ENCODE results near the gene B4GALT4.

The B4GALT4 gene

DNA sequence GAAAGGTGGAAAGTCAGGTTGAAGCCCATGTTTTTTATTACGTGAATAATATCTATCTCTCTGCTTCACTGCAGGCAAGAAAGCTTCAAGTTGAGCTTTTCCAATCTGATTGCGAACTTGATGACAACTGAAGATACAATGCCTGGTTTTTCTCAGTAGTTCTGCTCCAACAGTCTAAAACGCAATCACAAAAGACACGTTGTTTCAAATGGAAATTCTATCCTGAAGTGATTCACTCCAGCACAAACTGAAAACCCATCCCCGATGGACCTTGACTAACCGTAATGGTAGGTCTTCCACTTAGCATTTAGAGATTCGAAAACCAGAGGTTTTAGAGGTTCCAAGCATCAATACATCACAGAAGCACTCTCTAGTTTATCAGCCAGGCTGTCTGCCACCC lies 10.6 kb downstream of the B4GALT4 start:
- in situ Hi-C loops (cut with HindIII; ENCODE audit: low pct_unique_long_range_greater_than_20kb, low sequenced_read_pairs): no loop called here
- no peak for TF ChIP-seq JUND (IDR thresholded peaks at IDR 0.05; ENCODE audit: low read depth)
- DNase-seq (ENCODE audit: low read depth in 1 of 2, low spot score in 1 of 2): no peak

DNA sequence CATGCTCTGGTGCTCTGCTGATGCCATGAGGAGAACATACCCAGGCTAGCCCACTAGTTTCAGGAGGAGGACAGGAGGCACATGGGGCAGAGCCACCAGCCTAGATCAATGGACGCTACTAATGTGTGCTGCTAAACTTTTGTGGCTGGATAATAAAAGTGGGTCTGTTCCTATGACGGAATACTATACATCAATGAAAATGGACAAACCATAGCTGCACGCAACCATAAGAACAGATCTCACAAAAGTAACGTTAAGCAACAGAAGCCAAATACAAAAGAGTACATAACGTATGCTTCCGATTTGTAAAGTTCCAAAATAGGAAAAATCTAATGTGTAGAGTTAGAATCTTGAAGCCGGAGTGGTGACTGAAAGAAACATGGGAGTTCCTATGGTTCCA lies 11.5 kb downstream of the B4GALT4 start:
- no peak for DNase-seq (ENCODE audit: low read depth in 1 of 2, low spot score in 1 of 2)
- no peak for TF ChIP-seq JUND (IDR thresholded peaks at IDR 0.05; ENCODE audit: low read depth)
- in situ Hi-C loops (cut with HindIII; ENCODE audit: low pct_unique_long_range_greater_than_20kb, low sequenced_read_pairs): no loop called here

DNA sequence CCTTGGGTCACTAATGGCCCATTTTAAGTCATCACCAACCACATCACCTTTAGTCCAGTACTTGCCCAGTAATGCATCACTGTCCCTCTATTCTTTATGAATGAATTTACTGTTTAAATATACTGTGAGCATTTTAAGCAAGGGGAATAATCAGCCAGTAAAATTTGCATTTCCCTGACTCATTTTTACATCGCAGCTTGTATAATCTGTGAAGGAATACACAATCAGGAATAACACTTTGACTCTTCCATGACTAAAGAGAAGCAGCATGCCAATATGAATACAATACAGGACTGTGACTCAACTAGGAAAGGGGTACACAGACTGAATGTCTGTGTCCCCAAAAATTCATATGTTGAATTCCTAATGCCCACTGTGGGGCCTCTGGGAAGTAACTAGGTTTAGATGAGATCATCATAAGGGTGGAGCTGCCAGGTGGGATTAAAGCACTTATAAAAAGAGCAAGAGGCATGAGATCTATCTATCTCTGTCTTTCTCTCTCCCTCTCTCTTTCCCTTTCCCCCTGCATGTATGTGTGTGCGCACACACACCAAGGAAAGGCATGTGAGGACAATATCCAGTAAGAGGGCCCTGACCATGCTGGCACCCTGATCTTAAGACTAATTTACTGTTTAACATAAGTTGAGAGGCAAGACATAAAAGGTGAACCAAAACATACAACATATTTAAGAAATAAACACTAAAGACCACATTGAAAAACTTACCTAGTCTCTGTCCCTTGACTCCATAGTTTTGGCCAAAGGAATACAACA lies 12.1 kb downstream of the B4GALT4 start:
- no peak for DNase-seq (ENCODE audit: low read depth in 1 of 2, low spot score in 1 of 2)
- no peak for TF ChIP-seq JUND (IDR thresholded peaks at IDR 0.05; ENCODE audit: low read depth)
- in situ Hi-C loops (cut with HindIII; ENCODE audit: low pct_unique_long_range_greater_than_20kb, low sequenced_read_pairs): no loop called here

DNA sequence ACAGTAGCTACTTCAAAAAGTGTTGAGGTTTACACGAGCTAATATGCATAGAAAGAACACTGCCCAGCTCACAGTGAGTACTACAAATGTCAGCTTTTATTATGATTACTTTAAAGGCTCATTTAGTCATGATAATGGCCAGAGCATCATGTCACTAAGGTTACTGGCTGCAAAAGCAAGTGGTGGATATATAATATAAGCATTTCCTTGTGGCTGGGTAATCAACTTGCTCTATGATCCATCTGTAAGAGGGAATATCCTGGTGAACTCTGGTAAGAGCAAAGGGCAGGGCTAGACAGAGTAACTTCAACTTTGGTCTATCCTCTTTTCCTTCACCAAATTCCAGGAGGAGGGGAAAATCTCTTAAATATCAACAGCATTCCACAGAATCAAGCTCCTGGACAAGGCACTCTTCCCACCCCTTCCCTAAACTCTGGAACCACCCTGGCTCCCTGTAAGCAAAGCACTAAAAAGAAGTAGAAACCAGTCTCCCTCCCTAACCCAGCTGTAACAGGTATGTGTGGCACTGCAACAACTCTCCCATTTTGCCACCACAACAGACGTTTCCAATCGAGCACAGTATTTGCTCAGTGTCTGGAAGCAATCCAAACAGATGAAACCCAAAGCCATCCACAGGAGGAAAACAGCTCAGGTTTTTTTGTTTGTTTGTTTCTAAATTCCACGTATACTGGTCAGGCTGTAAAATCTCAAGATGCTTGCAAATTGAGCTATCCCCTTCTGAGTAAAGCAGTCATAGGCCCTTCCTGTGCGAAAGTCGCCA lies 13.4 kb downstream of the B4GALT4 start:
- in situ Hi-C loops (cut with HindIII; ENCODE audit: low pct_unique_long_range_greater_than_20kb, low sequenced_read_pairs): no loop called here
- no peak for TF ChIP-seq JUND (IDR thresholded peaks at IDR 0.05; ENCODE audit: low read depth)
- DNase-seq (ENCODE audit: low read depth in 1 of 2, low spot score in 1 of 2): no peak

DNA sequence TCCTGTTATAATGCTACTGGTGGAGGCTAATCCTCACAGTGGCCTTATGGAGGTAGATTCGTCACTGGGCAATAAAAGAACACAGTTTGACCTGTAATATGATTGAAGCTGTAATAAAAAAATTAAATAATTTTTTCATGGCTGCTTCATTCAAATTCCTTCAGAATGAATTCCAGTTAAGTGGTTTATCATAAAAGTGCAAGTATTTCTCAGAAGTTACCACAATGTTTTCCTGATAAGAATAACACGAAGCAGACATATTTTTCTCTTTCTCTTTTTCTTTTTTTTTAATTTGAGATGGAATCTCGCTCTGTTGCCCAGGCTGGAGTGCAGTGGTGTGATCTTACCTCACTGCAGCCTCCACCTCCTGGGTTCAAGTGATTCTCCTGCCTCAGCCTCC lies 15.6 kb downstream of the B4GALT4 start:
- no peak for TF ChIP-seq JUND (IDR thresholded peaks at IDR 0.05; ENCODE audit: low read depth)
- in situ Hi-C loops (cut with HindIII; ENCODE audit: low pct_unique_long_range_greater_than_20kb, low sequenced_read_pairs): no loop called here
- DNase-seq (ENCODE audit: low read depth in 1 of 2, low spot score in 1 of 2): no peak

DNA sequence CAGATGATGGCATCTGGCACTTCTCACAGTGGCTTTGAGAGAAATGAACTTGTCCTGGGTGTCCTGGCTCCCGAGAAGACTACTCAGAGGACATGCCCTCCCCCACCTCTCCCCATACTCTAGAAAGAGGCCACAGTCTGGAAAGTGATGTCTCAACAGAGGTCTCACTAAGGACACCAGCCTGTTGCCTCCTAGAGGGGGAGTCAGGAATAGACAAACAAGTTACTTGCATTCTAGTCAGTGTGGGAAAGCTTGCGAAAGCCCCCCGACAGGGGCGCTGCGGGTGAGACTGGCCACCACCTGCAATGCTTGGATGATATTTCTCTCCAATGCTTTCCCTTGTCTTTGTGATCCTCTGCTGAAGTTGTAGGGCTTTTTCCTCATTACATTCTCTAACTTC lies 17.2 kb downstream of the B4GALT4 start:
- in situ Hi-C loops (cut with HindIII; ENCODE audit: low pct_unique_long_range_greater_than_20kb, low sequenced_read_pairs): no loop called here
- no peak for TF ChIP-seq JUND (IDR thresholded peaks at IDR 0.05; ENCODE audit: low read depth)
- DNase-seq (ENCODE audit: low read depth in 1 of 2, low spot score in 1 of 2): no peak

DNA sequence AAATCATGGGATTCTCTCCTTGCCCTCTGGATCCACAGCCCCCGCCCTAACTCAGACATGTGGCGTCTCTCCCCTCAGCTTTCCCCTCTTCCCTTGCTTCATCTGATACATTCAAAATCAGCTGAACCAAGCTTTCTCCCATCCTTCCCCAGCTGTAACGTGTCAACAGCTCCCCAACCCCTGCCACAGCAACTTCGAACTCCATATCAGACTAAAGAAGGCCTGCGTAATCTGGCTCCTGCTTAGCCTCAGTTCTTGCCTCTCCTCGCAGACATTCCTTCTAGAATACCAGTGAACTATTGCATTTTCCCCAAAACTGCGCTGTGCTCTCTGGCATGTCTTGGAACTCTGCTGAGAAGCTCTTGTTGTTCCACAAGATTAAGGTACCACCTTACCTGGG lies 18.3 kb downstream of the B4GALT4 start:
- in situ Hi-C loops (cut with HindIII; ENCODE audit: low pct_unique_long_range_greater_than_20kb, low sequenced_read_pairs): no loop called here
- no peak for TF ChIP-seq JUND (IDR thresholded peaks at IDR 0.05; ENCODE audit: low read depth)
- DNase-seq (ENCODE audit: low read depth in 1 of 2, low spot score in 1 of 2): no peak

DNA sequence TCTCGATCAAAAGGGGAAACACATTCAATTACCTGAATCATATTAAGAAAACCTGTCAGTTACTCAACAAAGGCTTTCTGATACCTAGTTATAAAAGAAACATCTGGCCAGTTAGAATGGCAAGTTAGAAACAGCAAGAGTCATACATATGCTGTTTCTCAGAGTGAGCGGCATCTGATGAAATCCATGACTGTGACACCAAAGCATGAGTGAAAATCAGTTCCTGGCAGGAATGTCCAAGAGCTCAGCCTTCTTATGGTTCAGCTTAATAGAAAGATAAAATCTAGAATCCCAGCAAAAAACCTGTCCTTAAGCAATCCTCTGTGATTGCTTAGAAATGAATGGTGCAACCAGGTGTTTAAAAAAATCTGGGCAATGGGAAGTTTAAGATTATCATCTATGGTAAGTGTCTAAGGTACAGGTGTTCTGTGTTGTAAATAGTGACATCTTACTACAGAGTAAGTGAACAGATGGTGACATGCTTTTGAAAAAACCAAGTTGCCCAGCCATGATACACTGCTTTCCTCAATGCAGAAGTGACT lies 18.8 kb downstream of the B4GALT4 start:
- TF ChIP-seq JUND (IDR thresholded peaks at IDR 0.05; ENCODE audit: low read depth): no peak
- no peak for DNase-seq (ENCODE audit: low read depth in 1 of 2, low spot score in 1 of 2)
- in situ Hi-C loops (cut with HindIII; ENCODE audit: low pct_unique_long_range_greater_than_20kb, low sequenced_read_pairs): no loop called here

DNA sequence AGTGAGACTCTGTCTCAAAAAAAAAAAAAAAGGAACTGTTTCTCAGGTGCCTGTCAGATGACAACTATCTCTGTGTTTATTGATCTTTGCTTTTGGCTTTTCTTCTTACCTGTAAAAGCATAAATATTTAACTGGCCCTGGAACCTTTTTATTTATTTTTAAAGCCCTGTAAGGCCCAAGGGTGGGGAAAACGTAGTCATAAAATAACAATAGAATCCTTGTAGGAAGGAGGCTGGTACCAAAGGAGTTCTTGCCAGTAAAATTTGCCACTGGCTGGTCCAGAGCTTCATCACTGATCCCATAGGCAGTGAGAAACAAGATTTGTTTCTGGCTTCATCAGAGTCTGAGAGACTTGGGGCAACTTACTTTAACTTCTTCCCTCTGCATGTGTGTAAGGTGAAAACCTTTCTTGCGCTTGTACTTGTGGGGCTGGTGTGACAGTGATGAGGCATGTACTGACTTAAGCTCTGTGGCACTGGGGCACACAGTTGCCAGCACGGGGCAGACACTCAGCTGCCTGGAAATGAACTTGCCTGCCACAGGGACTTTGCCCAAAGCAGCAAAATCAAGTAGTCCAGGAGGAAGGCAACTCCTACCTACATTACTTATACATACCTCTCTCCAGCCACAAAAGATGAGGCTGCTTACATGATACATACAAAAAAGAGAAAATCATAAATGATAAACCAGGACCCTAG lies 19.6 kb downstream of the B4GALT4 start:
- DNase-seq (ENCODE audit: low read depth in 1 of 2, low spot score in 1 of 2): no peak
- in situ Hi-C loops (cut with HindIII; ENCODE audit: low pct_unique_long_range_greater_than_20kb, low sequenced_read_pairs): no loop called here
- TF ChIP-seq JUND (IDR thresholded peaks at IDR 0.05; ENCODE audit: low read depth): no peak

DNA sequence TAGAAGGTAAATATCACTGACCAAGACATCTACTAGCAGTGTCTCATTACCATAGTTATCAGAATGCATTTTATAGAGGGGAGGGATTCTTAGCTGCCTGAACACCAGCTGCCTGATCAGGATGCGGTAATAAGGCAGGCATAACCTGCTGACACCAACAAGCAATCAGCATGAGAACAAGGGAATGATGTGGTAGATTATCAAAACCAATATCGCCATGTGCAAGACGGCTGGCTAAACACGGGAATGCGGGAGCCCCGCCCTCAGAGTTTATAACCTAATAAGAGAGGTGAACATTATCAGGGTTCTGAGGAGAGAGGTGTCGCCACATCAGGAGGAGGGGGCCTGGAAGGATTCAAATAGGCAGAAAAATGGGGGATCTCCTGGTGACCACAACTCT lies 20.5 kb downstream of the B4GALT4 start:
- no peak for TF ChIP-seq JUND (IDR thresholded peaks at IDR 0.05; ENCODE audit: low read depth)
- in situ Hi-C loops (cut with HindIII; ENCODE audit: low pct_unique_long_range_greater_than_20kb, low sequenced_read_pairs): no loop called here
- DNase-seq (ENCODE audit: low read depth in 1 of 2, low spot score in 1 of 2): no peak

DNA sequence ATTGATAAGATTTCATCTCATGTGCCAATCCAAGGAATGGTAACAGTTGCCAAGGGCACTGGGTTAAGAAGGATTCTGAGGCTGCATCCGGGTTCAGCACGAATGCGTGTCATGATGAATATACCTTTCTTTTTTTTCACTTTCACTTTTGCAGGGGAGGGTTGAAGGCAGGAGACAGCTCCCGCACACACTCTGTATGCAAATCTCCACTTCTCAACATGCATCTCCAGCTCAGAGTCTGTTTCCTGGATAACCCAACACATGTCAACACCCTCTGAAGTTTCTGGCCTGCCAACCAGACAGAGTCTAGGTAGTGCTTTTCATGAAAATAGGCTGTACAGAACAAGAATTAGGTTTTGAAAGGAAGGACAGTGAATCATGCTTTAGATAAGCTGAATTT lies 21.6 kb downstream of the B4GALT4 start:
- TF ChIP-seq JUND (IDR thresholded peaks at IDR 0.05; ENCODE audit: low read depth): no peak
- DNase-seq (ENCODE audit: low read depth in 1 of 2, low spot score in 1 of 2): no peak
- in situ Hi-C loops (cut with HindIII; ENCODE audit: low pct_unique_long_range_greater_than_20kb, low sequenced_read_pairs): no loop called here

DNA sequence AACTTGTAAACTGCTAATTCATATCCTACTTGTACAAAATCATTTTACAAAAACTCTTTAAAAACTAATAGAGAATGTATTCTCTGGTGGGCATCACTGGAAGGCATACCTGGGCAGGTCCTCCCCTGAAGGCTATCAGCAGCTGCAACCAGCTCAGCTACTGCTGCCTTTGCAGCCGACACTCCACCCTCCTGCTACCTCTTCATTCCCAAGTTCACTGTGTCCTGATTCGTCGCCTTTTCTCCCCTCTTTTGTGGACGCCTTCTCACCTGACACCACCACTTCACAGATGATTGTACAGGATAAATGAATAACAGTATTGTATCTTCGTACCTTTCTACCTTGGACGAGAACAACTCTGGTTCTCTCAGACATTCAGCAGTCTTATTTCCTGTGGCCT lies 28.9 kb downstream of the B4GALT4 start:
- TF ChIP-seq JUND (IDR thresholded peaks at IDR 0.05; ENCODE audit: low read depth): no peak
- no peak for DNase-seq (ENCODE audit: low read depth in 1 of 2, low spot score in 1 of 2)
- in situ Hi-C loops (cut with HindIII; ENCODE audit: low pct_unique_long_range_greater_than_20kb, low sequenced_read_pairs): no loop called here

DNA sequence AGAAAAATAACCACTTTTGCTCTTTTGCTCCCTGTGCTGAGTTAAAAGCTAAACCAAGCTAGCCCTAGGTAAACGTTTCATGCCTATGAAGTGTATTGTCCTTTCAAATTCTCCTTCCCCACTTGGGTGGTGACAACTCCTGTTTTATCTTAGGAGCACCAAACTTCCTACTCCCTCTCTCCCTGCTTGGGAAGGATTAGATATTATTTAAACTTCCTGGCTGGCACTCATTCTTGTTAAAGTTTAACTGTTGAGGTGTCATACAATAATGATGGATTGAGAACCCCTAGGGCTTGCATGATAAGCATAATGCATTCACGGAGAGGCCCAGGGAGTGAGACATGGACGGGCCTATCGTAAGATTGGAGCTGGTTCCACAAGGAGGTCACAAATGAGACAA lies 29.5 kb downstream of the B4GALT4 start:
- no peak for TF ChIP-seq JUND (IDR thresholded peaks at IDR 0.05; ENCODE audit: low read depth)

More for the DNA sequence above, 29.5 kb downstream of the B4GALT4 start:
- in situ Hi-C loops (cut with HindIII; ENCODE audit: low pct_unique_long_range_greater_than_20kb, low sequenced_read_pairs): no loop called here
- DNase-seq (ENCODE audit: low read depth in 1 of 2, low spot score in 1 of 2): no peak

All from T47D (cell line).